Measurements from ENCODE around the gene EFHC2. TPM values are rescaled to one million over a fixed set of nuclear protein-coding genes. Genes with fewer than 3 reads are reported as not detected.

The EFHC2 gene
- total RNA-seq, 1 experiment from 2014 or later: not detected

- TF ChIP-seq, protein P1, sequence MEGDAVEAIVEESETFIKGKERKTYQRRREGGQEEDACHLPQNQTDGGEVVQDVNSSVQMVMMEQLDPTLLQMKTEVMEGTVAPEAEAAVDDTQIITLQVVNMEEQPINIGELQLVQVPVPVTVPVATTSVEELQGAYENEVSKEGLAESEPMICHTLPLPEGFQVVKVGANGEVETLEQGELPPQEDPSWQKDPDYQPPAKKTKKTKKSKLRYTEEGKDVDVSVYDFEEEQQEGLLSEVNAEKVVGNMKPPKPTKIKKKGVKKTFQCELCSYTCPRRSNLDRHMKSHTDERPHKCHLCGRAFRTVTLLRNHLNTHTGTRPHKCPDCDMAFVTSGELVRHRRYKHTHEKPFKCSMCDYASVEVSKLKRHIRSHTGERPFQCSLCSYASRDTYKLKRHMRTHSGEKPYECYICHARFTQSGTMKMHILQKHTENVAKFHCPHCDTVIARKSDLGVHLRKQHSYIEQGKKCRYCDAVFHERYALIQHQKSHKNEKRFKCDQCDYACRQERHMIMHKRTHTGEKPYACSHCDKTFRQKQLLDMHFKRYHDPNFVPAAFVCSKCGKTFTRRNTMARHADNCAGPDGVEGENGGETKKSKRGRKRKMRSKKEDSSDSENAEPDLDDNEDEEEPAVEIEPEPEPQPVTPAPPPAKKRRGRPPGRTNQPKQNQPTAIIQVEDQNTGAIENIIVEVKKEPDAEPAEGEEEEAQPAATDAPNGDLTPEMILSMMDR (IDR thresholded peaks at IDR 0.05 in 2 of 3, conservative IDR thresholded peaks at IDR 0.05 in 1 of 3; ENCODE audit: borderline replicate concordance in 1 of 3, insufficient read depth in 1 of 3, low read depth in 2 of 3, low read length in 2 of 3): no peak
Observed at GRCh38 chrX:44235534-44235933, 107.9 kb downstream of the EFHC2 start (continued).

- no peaks in the 10 kb centered on the region for H3K27me3 ChIP-seq (ENCODE audit: insufficient read depth, low read length)
- DNase-seq (ENCODE audit: low read depth, low spot score) (no peak), ATAC-seq (no peak)
- ChIA-PET CTCF (no interaction called here), RAD21 (ENCODE audit: low non-redundant PET in 1 of 2, low total read pairs in 2 of 2, uncharacterized antibody in 2 of 2, unreplicated experiment in 2 of 2) (no interaction called here), POLR2A (no interaction called here)
- no TSS peak for BruUV-seq (replicated peaks)
- H3K4me3 ChIP-seq (replicated peaks in 1 of 2; ENCODE audit: low read depth in 1 of 2, low read length in 2 of 2): no peak overlapping the region
- no peak overlapping the region for H3K4me2 ChIP-seq (ENCODE audit: low read length)
- H3K4me1 ChIP-seq (ENCODE audit: control insufficient read depth in 1 of 2, insufficient read depth in 2 of 2, low read length in 2 of 2): no peaks in the 10 kb centered on the region
- H3K79me2 ChIP-seq (ENCODE audit: insufficient read depth, low read length): no peaks in the 10 kb centered on the region
- TF ChIP-seq SRF (IDR thresholded peaks at IDR 0.05; ENCODE audit: low read depth) (no peak), MAX (IDR thresholded peaks at IDR 0.05) (no peak), EGR1 (IDR thresholded peaks at IDR 0.05; ENCODE audit: low read depth) (no peak)
- H3K9me2 ChIP-seq (ENCODE audit: insufficient read depth): no peaks in the 10 kb centered on the region
- no peaks in the 10 kb centered on the region for H4K20me1 ChIP-seq (ENCODE audit: insufficient read depth)
- H3K9me3 ChIP-seq (ENCODE audit: control insufficient read depth in 1 of 2, insufficient read depth in 1 of 2, low read depth in 1 of 2, low read length in 2 of 2): no peaks in the 10 kb centered on the region
- H3K36me3 ChIP-seq (ENCODE audit: control insufficient read depth in 1 of 2, insufficient read depth in 2 of 2, low read length in 2 of 2): no peaks in the 10 kb centered on the region
- no peak overlapping the region for H3K27ac ChIP-seq (ENCODE audit: low read depth, low read length)
- no peak overlapping the region for H2AFZ ChIP-seq (ENCODE audit: low read depth, low read length, poor library complexity, severe bottlenecking)
- no peak overlapping the region for H3K9ac ChIP-seq (ENCODE audit: low read length)
- intact Hi-C loops (cut with micrococcal nuclease): no loop called here
Observed at GRCh38 chrX:44234541-44234940, 108.9 kb downstream of the EFHC2 start.

DNA sequence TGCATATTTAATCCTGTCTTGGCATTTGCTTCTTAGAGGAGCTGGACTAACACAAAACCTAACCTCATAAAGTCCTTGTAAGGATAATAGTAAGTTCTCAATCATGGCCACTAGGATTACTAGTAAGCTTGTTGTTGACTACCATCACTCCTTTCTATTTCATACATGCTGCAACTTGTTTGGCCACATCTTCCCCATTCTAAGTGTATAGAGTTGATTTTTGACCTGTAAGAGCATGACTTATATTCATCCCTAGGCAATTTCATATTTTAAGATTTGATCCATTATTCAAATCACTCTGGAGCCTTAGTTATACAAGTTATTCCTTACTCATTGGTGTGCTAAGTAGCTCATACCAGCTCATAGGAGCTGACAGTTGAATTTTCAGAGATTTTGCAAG is 109.4 kb downstream of the EFHC2 start:
- TF ChIP-seq ELF1 (IDR thresholded peaks at IDR 0.05; ENCODE audit: borderline replicate concordance, low read depth) (no peak), POLR2AphosphoS5 (IDR thresholded peaks at IDR 0.05; ENCODE audit: low read depth, low read length) (no peak), YY1 (IDR thresholded peaks at IDR 0.05; ENCODE audit: extremely low read depth, insufficient replicate concordance, low read depth, low read length) (no peak), JUND (IDR thresholded peaks at IDR 0.05) (no peak), ZNF274 (IDR thresholded peaks at IDR 0.05; ENCODE audit: low read depth, low read length) (no peak), SP1 (IDR thresholded peaks at IDR 0.05; ENCODE audit: low read depth) (no peak), CBX3 (IDR thresholded peaks at IDR 0.05; ENCODE audit: low read depth) (no peak), EZH2phosphoT487 (IDR thresholded peaks at IDR 0.05; ENCODE audit: borderline replicate concordance) (no peak), SRF (IDR thresholded peaks at IDR 0.05; ENCODE audit: low read depth) (no peak), MAX (IDR thresholded peaks at IDR 0.05) (no peak), ZFX (IDR thresholded peaks at IDR 0.05) (no peak)
- TF ChIP-seq, protein P1 (IDR thresholded peaks at IDR 0.05 in 2 of 3, conservative IDR thresholded peaks at IDR 0.05 in 1 of 3; ENCODE audit: borderline replicate concordance in 1 of 3, insufficient read depth in 1 of 3, low read depth in 2 of 3, low read length in 2 of 3): no peak
- Histone ChIP-seq H4K20me1 (ENCODE audit: insufficient read depth) (no peaks in the 10 kb centered on the region), H3K79me2 (ENCODE audit: insufficient read depth, low read length) (no peaks in the 10 kb centered on the region), H3K4me2 (ENCODE audit: low read length) (no peak overlapping the region), H3K4me1 (ENCODE audit: control insufficient read depth in 1 of 2, insufficient read depth in 2 of 2, low read length in 2 of 2) (no peaks in the 10 kb centered on the region), H3K9me3 (ENCODE audit: control insufficient read depth in 1 of 2, insufficient read depth in 1 of 2, low read depth in 1 of 2, low read length in 2 of 2) (no peaks in the 10 kb centered on the region), H2AFZ (ENCODE audit: low read depth, low read length, poor library complexity, severe bottlenecking) (no peak overlapping the region), H3K27me3 (ENCODE audit: insufficient read depth, low read length) (no peaks in the 10 kb centered on the region), H3K9ac (ENCODE audit: low read length) (no peak overlapping the region), H3K9me2 (ENCODE audit: insufficient read depth) (no peaks in the 10 kb centered on the region), H3K36me3 (ENCODE audit: control insufficient read depth in 1 of 2, insufficient read depth in 2 of 2, low read length in 2 of 2) (no peaks in the 10 kb centered on the region), H3K27ac (ENCODE audit: low read depth, low read length) (no peak overlapping the region), H3K4me3 (replicated peaks in 1 of 2; ENCODE audit: low read depth in 1 of 2, low read length in 2 of 2) (no peak overlapping the region)
- no peak for ATAC-seq
- ChIA-PET RAD21 (ENCODE audit: low non-redundant PET in 1 of 2, low total read pairs in 2 of 2, uncharacterized antibody in 2 of 2, unreplicated experiment in 2 of 2) (no interaction called here), POLR2A (no interaction called here), CTCF (no interaction called here)
- DNase-seq (ENCODE audit: low read depth, low spot score): no peak
- BruUV-seq (replicated peaks): no TSS peak
- intact Hi-C loops (cut with micrococcal nuclease): no loop called here
